Measurements from ENCODE around the gene TLK2.
"Not testable (repeated sequence)": the region's sequence is repeated elsewhere in the genome, so short reads cannot be mapped to it uniquely, and the experiment has no call there.

Gene TLK2

GRCh38 chr17:62490990-62491389 is 12.4 kb downstream of the TLK2 start:
- not testable (repeated sequence) for DNase-seq

GRCh38 chr17:62493049-62493655 is 14.5 kb downstream of the TLK2 start:
- not testable (repeated sequence) for DNase-seq

GRCh38 chr17:62494073-62494472 is 15.4 kb downstream of the TLK2 start:
- DNase-seq: not testable (repeated sequence)

- DNase-seq: not testable (repeated sequence)
Measured at GRCh38 chr17:62496344-62496743, 17.7 kb downstream of the TLK2 start.

GRCh38 chr17:62498796-62499195 is 20.2 kb downstream of the TLK2 start:
- DNase-seq: not testable (repeated sequence)

DNA sequence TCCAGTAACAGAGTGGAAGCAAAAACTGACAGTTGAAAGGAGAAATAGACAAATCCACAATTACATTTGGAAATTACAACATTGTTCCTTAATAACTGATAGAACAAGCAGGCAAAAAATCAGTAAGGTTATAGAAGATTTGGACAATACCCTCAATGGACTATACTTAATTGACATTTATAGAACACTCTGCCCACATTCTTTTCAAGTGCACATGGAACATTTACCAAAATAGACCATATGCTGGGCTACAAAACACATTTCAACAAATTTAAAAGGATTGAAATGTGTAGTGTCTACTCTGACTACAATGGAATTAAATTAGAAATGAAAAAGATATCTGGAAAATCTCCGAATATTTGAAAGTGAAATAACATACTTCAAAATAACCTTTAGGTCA is 21.8 kb downstream of the TLK2 start:
- DNase-seq: not testable (repeated sequence)

DNA sequence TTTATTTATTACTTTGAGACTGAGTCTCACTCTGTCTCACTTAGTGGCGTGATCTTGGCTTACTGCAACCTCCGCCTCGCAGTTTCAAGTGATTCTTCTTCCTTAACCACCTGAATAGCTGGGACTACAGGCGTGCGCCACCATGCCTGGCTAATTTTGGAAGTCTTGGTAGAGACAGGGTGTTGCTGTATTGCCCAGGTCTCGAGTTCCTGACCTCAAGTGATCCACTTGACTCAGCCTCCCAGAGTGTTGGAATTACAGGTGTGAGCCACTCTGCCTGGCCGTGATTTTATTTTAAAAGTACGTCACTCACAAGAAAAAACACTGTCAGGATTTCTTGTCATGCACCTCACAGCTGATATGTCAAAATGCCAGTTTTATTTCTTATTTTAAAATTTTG is 26.2 kb downstream of the TLK2 start:
- not testable (repeated sequence) for DNase-seq

GRCh38 chr17:62507191-62507836 is 28.7 kb downstream of the TLK2 start:
- DNase-seq: not testable (repeated sequence)

- DNase-seq: not testable (repeated sequence)
Measured at GRCh38 chr17:62510247-62510819, 31.7 kb downstream of the TLK2 start.

DNA sequence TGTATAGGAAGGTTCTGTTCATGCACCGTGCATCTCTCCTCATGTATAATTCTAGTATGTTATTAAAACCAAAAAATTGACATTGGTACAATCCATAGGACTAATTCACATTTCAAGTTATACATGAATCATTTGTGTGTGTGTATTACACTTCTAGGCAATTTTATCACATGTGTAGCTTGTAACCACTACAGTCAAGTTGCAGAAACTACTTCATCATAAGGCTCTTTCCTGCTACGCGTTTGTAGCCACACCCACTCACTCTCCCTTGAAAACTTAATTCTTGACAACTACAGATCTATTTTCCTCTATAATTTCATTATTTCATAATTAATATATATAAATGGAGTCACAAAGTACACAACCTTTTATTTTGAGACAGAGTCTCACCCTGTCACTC is 32.4 kb downstream of the TLK2 start:
- not testable (repeated sequence) for DNase-seq

DNA sequence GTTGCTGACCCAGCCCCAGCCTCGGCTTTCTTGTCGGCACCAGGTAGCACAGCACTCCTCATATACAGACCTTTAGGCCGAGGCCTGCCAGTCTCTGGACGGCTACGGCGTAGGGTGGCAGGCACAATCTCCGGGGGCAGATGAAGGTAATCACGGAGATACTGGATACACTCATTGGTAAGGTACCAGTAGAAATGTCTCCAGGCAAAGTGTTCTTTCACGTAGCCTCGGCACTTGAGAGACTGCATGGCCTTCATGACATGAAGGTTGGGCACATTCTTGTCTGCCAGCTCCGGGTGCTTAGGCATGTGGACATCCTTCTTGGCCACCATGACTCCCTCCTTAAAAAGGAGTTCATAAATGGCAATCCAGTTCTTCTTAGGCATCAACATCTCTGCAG is 37.8 kb downstream of the TLK2 start:
- DNase-seq: not testable (repeated sequence)

DNA sequence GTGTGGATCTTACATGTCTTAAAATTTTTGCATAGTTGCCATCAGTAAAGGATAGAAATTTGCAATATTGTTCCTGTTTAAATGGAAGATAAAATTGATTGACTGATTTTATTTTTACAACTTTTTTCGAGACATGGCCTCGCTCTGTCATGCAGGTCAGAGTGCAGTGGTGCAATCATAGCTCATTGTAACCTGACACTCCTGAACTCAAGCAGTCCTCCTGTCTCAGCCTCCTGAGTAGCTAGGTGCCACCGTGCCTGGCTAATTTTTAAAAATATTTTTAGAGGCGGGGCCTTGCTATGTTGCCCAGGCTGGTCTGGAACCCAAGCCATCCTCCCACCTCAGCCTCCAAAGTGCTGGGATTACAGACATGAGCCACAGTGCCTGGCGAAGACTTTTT is 42.7 kb downstream of the TLK2 start:
- not testable (repeated sequence) for DNase-seq

GRCh38 chr17:62524077-62524476 is 45.5 kb downstream of the TLK2 start:
- DNase-seq: not testable (repeated sequence)

DNA sequence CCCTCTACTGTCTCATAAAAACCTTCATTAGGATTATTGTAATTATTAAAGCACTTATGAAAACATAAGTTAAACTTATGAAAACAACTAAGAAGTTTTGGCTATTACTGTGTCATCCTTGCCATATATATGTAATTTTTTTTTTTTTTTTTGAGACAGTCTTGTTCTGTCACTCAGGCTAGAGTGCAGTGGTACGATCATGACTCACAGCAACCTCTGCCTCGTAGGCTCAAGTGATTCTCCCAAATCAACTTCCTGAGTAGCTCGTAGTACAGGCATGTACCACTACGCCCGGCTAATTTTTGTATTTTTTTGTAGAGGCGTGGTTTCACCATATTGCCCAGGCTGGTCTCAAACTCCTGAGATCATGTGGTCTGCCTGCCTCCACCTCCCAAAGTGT is 46.7 kb downstream of the TLK2 start:
- DNase-seq: not testable (repeated sequence)

- DNase-seq: not testable (repeated sequence)
Measured at GRCh38 chr17:62530936-62531335, 52.3 kb downstream of the TLK2 start.

GRCh38 chr17:62536557-62536956 is 57.9 kb downstream of the TLK2 start:
- not testable (repeated sequence) for DNase-seq

- not testable (repeated sequence) for DNase-seq
Measured at GRCh38 chr17:62541073-62541472, 62.4 kb downstream of the TLK2 start.

DNA sequence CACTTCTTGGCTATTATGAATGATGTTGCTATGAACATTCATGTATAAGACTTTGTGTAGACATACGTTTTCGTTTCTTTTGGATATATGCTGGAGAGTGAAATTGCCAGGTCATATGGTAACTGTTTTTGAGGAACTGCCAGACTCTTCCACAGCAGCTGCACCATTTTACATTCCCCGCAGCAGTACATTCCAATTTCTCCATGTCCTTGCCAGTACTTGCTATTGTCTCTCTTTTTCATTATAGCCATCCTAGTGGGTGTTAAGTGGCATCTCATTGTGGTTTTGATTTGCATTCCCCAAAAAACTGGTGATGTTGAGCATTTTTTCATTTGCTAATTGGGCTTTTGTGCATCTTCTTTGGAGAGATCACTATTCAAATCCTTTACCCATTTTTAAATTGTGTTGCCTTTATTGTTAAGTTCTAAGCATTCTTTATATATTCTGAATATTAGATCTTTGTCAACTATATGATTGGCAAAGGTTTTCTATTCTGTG is 64.7 kb downstream of the TLK2 start:
- DNase-seq: not testable (repeated sequence)

DNA sequence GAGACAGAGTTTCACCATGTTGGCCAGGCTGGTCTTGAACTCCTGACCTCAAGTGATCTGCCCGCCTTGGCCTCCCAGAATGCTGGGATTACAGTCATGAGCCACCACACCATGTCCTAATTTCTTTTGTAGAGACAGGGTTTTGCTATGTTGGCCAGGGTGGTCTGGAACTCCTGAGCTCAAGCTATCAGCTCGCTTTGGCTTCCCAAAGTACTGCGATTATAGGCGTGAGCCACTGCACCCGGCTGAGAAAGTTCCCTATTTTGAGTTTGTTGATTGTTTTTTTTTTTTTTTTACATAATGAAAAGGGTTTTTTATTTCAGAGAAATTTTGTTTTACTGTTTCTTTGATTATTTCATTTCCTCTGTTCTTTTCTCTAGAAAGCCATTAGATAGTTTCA is 67.4 kb downstream of the TLK2 start:
- DNase-seq: not testable (repeated sequence)

DNA sequence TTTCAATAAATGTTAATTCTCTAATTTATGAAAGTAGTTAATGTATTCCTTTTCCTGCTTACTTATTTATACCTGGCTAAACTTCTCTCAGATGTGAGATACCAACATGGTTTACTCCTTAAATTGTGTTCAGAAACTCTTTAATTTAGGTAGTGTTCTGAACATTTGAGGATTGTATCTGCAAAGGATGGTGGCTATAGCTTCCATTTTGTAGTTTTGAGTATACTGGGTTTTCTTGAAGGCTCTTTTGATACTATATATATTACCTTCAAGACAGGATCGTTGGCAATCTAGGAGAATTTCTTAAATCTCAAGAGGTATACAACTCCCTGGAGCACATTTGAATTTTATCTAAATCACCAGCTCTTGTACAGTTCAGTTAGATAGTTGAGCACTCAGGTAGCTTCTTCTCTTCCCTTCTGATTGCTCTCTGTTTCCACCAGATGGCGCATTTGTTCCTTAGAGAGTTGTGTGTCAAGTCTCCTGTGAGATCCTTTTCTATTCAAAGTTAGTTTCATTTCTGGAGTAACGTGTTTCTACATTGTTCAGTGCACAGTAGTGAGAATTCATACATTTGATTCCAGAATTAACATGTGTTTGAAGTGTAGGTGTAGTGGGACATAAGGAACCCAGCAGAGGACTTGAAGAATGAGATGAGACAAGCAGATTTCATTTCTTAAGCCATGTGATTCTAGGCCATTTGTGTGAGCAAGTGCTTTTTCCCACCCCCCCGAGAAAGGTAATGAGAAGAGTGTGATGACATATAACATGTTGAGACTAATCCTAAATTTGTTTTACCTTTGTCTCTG is 74.4 kb downstream of the TLK2 start:
- peak; percentile 27 to 63 for DNase-seq

DNA sequence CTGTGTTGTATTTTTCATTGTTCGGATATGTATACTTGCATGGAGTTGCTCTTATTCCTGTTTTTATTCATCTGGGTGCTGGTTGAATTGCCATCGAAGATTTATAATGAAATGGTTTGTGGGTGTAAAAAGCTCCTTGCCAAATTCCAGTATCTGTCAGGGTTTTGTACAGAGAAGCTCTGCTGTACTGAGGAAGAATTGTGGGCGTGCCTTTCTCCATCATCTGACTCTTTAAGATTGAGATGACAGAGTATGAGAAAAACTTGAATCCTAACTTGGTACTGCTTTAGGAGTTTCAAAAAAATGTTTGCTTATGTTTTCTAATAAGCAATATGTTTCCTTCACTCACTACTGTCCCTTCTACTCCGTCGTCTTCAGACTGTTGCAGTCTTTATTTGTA is 78.9 kb downstream of the TLK2 start:
- DNase-seq: not testable (repeated sequence)

- not testable (repeated sequence) for DNase-seq
Measured at GRCh38 chr17:62558941-62559340, 80.3 kb downstream of the TLK2 start.

GRCh38 chr17:62560971-62561370 is 82.3 kb downstream of the TLK2 start:
- not testable (repeated sequence) for DNase-seq

Measured in NCI-H2081 (cell line).